Neuronal stem cell (in vitro differentiated cells): ENCODE data around the gene RASL10A. TPM values are rescaled to one million over a fixed set of nuclear protein-coding genes. Genes with fewer than 3 reads are reported as not detected.
"Not testable (repeated sequence)": the region's sequence is repeated elsewhere in the genome, so short reads cannot be mapped to it uniquely, and the experiment has no call there.

Experiments
- DNase-seq: peaks from one replicate; pipeline ENCODE4 v3.0.0-alpha.2; 2013; ENCODE audit warnings: low spot score
- H2AFZ ChIP-seq: one replicate; pipeline ENCODE4 v1.6.1; 2013; ENCODE audit warnings: mild to moderate bottlenecking, low read length, inconsistent platforms
- H2AK5ac ChIP-seq: 2 replicates; pipeline ENCODE4 v1.6.1; 2013; ENCODE audit warnings: low read depth, mild to moderate bottlenecking, inconsistent platforms, low read length, moderate library complexity, mixed read lengths
- H2BK120ac ChIP-seq: 2 replicates; pipeline ENCODE4 v1.6.1; 2013; ENCODE audit warnings: low read depth, mild to moderate bottlenecking, inconsistent platforms, low read length, moderate library complexity, mixed read lengths
- H2BK12ac ChIP-seq: one replicate; pipeline ENCODE4 v1.6.1; 2013; ENCODE audit warnings: low read length, inconsistent platforms
- H2BK15ac ChIP-seq: 2 replicates; pipeline ENCODE4 v1.6.1; 2013; ENCODE audit warnings: mild to moderate bottlenecking, low read length, inconsistent platforms, mixed read lengths
- H2BK5ac ChIP-seq: one replicate; pipeline ENCODE4 v1.6.1; 2013; ENCODE audit warnings: inconsistent platforms, mild to moderate bottlenecking, low read length, moderate library complexity
- H3K14ac ChIP-seq: one replicate; pipeline ENCODE4 v1.6.1; 2013; ENCODE audit warnings: low read length, inconsistent platforms
- H3K18ac ChIP-seq: 2 replicates; pipeline ENCODE4 v1.6.1; 2013; ENCODE audit warnings: low read length, inconsistent platforms
- H3K23ac ChIP-seq: 2 replicates; pipeline ENCODE4 v1.6.1; 2013; ENCODE audit warnings: low read depth, mild to moderate bottlenecking, mixed read lengths, low read length, inconsistent platforms; ENCODE audit not compliant: poor library complexity
- H3K27ac ChIP-seq: replicated peaks from 3 replicates; pipeline ENCODE4 v1.5.1; 2013; ENCODE audit warnings: low read length, inconsistent platforms
- H3K27me3 ChIP-seq, 3 experiments: 2 replicates each; pipeline ENCODE4 v1.6.1; 2013; ENCODE audit warnings: low read length in 3 of 3, mild to moderate bottlenecking in 2 of 3, inconsistent platforms in 1 of 3, low read depth in 1 of 3, mixed read lengths in 1 of 3, moderate library complexity in 1 of 3; ENCODE audit not compliant: control insufficient read depth in 3 of 3, insufficient read depth in 3 of 3
- H3K36me3 ChIP-seq, 2 donors: replicated peaks in 1 of 2; 2 replicates each; pipeline ENCODE4 v1.6.1; 2013; ENCODE audit warnings: low read length in 2 of 2; ENCODE audit not compliant: control insufficient read depth in 2 of 2, insufficient read depth in 2 of 2
- H3K4ac ChIP-seq: 2 replicates; pipeline ENCODE4 v1.6.1; 2013; ENCODE audit warnings: inconsistent platforms, mild to moderate bottlenecking, low read length, moderate library complexity
- H3K4me1 ChIP-seq, 2 donors: 1 replicate in 1 of 2; 2 replicates in 1 of 2; pipeline ENCODE4 v1.6.1; 2013; ENCODE audit warnings: low read length in 2 of 2, low read depth in 1 of 2; ENCODE audit not compliant: control insufficient read depth in 2 of 2, insufficient read depth in 1 of 2
- H3K4me2 ChIP-seq: one replicate; pipeline ENCODE4 v1.6.1; 2013; ENCODE audit warnings: mild to moderate bottlenecking, low read length, inconsistent platforms; ENCODE audit not compliant: insufficient read depth, poor library complexity, severe bottlenecking
- H3K4me3 ChIP-seq, 2 donors: 2 replicates each; pipeline ENCODE4 v1.5.1; 2013; ENCODE audit warnings: low read length in 2 of 2, mild to moderate bottlenecking in 2 of 2, inconsistent platforms in 1 of 2, moderate library complexity in 1 of 2
- H3K79me1 ChIP-seq: one replicate; pipeline ENCODE4 v1.6.1; 2013; ENCODE audit warnings: low read depth, mild to moderate bottlenecking, inconsistent platforms, low read length, moderate library complexity
- H3K9ac ChIP-seq: one replicate; pipeline ENCODE4 v1.6.1; 2013; ENCODE audit warnings: mild to moderate bottlenecking, low read depth, low read length, inconsistent platforms; ENCODE audit not compliant: poor library complexity
- H3K9me3 ChIP-seq, 2 donors: replicated peaks in 1 of 2; 2 replicates each; pipeline versions ENCODE3 to v1.6.1; 2013; ENCODE audit warnings: low read length in 2 of 2, mild to moderate bottlenecking in 2 of 2, inconsistent platforms in 1 of 2, low read depth in 1 of 2, mixed read lengths in 1 of 2, moderate library complexity in 1 of 2; ENCODE audit not compliant: control insufficient read depth in 2 of 2, insufficient read depth in 1 of 2
- H4K8ac ChIP-seq: one replicate; pipeline ENCODE4 v1.6.1; 2013; ENCODE audit warnings: low read depth, mild to moderate bottlenecking, inconsistent platforms, low read length, moderate library complexity
- H4K91ac ChIP-seq: one replicate; pipeline ENCODE4 v1.6.1; 2013; ENCODE audit warnings: low read length, low read depth, mild to moderate bottlenecking, inconsistent platforms; ENCODE audit not compliant: poor library complexity
- WGBS, 2 donors: extraction: QIAGEN DNeasy Blood & Tissue Kit; methylation state at CpG; one replicate each; pipeline ENCODE4 v1.1.7; 2013; ENCODE audit warnings: missing lambda C conversion rate in 2 of 2, mixed read lengths in 1 of 2; ENCODE audit not compliant: insufficient read length in 2 of 2, insufficient replicate concordance in 1 of 2; ENCODE audit errors: extremely low coverage in 2 of 2; 5-methylcytosine and 5-hydroxymethylcytosine counted together
- polyA plus RNA-seq, 2 experiments: library from polyadenylated mRNA; stranded (reverse); fragments of 200-250 nt; gene quantifications; one replicate each; pipeline ENCODE4 v1.2.3, GENCODE V29; 2013

The RASL10A gene, protein sequence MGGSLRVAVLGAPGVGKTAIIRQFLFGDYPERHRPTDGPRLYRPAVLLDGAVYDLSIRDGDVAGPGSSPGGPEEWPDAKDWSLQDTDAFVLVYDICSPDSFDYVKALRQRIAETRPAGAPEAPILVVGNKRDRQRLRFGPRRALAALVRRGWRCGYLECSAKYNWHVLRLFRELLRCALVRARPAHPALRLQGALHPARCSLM
- polyA plus RNA-seq (2013, experiment 1 of 2): 0.56 TPM
- 0.53 TPM for polyA plus RNA-seq (2013, experiment 2 of 2)

DNA sequence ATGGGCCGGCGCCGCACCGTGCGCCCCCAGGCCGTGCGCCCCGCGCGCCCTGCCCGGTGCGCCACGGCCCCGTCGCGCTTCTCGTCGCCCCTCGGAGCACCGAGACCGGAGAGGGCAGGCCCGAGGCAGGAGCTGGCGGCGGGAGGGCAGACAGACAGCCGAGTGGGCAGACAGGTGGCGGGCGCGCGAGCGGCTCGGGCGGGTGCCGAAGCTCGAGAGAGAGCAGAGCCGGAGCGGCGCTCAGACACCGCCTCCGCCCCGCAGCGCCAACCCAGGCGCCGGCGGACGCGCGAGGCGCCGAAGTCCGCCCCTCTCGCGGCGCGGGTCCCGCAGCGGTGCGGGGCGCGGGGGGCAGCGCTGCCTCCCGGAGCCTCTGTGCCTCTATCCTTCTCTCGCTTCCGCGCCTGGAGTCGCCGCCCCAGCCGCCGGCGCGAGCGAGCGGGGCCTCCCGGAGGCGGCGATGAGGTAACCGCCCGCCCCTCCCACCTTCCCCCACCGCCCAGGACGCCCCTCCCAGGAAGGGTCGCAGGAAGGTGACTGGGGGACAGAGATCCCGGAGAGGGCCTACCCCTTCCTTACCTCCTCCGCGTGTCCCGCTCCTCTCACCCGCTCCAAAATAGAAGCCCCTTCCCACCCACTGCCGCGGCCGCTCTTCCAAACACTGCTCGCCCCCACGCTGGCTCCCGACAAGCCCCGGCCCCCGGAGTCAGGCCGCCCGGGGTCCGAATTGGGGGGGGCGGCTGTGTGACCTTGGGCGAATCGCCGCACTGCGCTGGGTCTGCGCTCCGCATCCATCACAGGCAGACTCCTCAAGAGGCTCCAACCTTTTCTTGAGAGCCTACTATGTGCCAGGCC, at the start of gene RASL10A:
TSS of gene RASL10A (minus strand) at position 412 of the 855 bp plus-strand sequence. CDS start 451 bp downstream, outside the sequence.
- Histone ChIP-seq H3K9ac (peak within 1 kb of the TSS; percentile 92), H2BK5ac (no peak within 1 kb of the TSS), H3K4me1 (peaks cover 12 to 16% of the 10 kb centered on the region in 2 donors), H3K23ac (peak within 1 kb of the TSS; percentile 92), H3K79me1 (no peaks in the 10 kb centered on the region), H3K9me3 (peaks cover 0 to 9% of the 10 kb centered on the region in 2 donors), H4K8ac (peak within 1 kb of the TSS; percentile 43), H2AK5ac (peak within 1 kb of the TSS; percentile 89), H3K36me3 (no peaks in the 10 kb centered on the region), H3K18ac (peak within 1 kb of the TSS; percentile 90), H2AFZ (peak within 1 kb of the TSS; percentile 94), H3K14ac (peak within 1 kb of the TSS; percentile 83), H3K4me2 (peak within 1 kb of the TSS; percentile 99), H2BK120ac (peak within 1 kb of the TSS; percentile 78), H3K27ac (no peak within 1 kb of the TSS), H4K91ac (peak within 1 kb of the TSS; percentile 23), H2BK15ac (peak within 1 kb of the TSS; percentile 1), H3K4ac (no peak within 1 kb of the TSS), H3K27me3 (peaks cover 32 to 42% (median 41%) of the 10 kb centered on the region in 3 experiments), H2BK12ac (peak within 1 kb of the TSS; percentile 95), H3K4me3 (peak within 1 kb of the TSS; percentile 44 to 82)
- WGBS, 2 donors: no CpG with 5 or more reads among the region's 103 CpGs
- no peak for DNase-seq

GRCh38 chr22:29359469-29359868, 44.0 kb upstream of the RASL10A start:
- H2BK5ac ChIP-seq: no peak overlapping the region
- no peak overlapping the region for H2BK120ac ChIP-seq
- H3K9me3 ChIP-seq: no peaks in the 10 kb centered on the region
- H3K4ac ChIP-seq: no peak overlapping the region
- H4K91ac ChIP-seq: no peak overlapping the region
- H2BK12ac ChIP-seq: no peak overlapping the region
- H3K4me2 ChIP-seq: no peak overlapping the region
- no peak overlapping the region for H4K8ac ChIP-seq
- whole genome bisulfite sequencing, 2 donors: no CpG with 5 or more reads among the region's 9 CpGs
- H3K14ac ChIP-seq: no peak overlapping the region
- no peak overlapping the region for H3K18ac ChIP-seq
- H2BK15ac ChIP-seq: no peak overlapping the region
- peaks cover under 1% of the 10 kb centered on the region for H3K79me1 ChIP-seq
- H3K23ac ChIP-seq: no peak overlapping the region
- no peak overlapping the region for H3K27ac ChIP-seq
- H2AFZ ChIP-seq: no peak overlapping the region
- peaks cover 0 to 9% of the 10 kb centered on the region in 2 donors for H3K4me1 ChIP-seq
- no peak overlapping the region for H3K9ac ChIP-seq
- no peak for DNase-seq
- H2AK5ac ChIP-seq: no peak overlapping the region
- H3K27me3 ChIP-seq: no peaks in the 10 kb centered on the region
- peaks cover 15 to 48% of the 10 kb centered on the region in 2 donors for H3K36me3 ChIP-seq
- no peak overlapping the region for H3K4me3 ChIP-seq

GRCh38 chr22:29357193-29357890, 41.8 kb upstream of the RASL10A start:
- H3K9ac ChIP-seq, H3K4me2 ChIP-seq, H3K4ac ChIP-seq, H3K18ac ChIP-seq, H3K9me3 ChIP-seq, H4K8ac ChIP-seq, H4K91ac ChIP-seq, H2BK12ac ChIP-seq, H2BK15ac ChIP-seq, DNase-seq, H3K4me1 ChIP-seq, H2AK5ac ChIP-seq, H3K27me3 ChIP-seq, H2BK120ac ChIP-seq, H3K27ac ChIP-seq, H3K79me1 ChIP-seq, H3K23ac ChIP-seq, H2AFZ ChIP-seq, H3K14ac ChIP-seq, H2BK5ac ChIP-seq, H3K4me3 ChIP-seq: not testable (repeated sequence)
- peaks cover 31 to 66% of the 10 kb centered on the region in 2 donors for H3K36me3 ChIP-seq
- WGBS, 2 donors: no CpG with 5 or more reads among the region's 12 CpGs
